ENCODE data around the gene REC114. TPM values are rescaled to one million over a fixed set of nuclear protein-coding genes. Genes with fewer than 3 reads are reported as not detected.

The REC114 gene
- total and polyA plus RNA-seq, 2 experiments from 2014 or later, result not detected

DNA sequence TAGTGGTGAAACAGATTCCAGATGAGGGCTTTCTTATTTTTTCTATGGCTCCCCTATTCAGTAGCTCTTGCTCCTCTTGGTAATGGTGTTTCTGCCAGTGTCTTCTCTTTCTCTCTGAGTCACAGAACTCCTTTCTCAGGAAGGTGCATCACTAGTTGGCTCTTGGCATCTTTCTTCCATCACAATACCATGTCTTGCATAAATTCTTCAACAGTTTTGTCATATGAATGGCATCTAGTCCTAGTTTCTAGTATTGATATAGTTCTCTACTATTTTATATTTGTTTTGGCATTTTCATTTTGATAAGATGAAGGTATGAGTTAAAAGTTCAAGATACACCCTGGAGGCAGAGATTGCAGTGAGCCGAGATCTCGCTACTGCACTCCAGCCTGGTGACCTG is 51.0 kb downstream of the REC114 start (continued):
- TF ChIP-seq, protein P1, sequence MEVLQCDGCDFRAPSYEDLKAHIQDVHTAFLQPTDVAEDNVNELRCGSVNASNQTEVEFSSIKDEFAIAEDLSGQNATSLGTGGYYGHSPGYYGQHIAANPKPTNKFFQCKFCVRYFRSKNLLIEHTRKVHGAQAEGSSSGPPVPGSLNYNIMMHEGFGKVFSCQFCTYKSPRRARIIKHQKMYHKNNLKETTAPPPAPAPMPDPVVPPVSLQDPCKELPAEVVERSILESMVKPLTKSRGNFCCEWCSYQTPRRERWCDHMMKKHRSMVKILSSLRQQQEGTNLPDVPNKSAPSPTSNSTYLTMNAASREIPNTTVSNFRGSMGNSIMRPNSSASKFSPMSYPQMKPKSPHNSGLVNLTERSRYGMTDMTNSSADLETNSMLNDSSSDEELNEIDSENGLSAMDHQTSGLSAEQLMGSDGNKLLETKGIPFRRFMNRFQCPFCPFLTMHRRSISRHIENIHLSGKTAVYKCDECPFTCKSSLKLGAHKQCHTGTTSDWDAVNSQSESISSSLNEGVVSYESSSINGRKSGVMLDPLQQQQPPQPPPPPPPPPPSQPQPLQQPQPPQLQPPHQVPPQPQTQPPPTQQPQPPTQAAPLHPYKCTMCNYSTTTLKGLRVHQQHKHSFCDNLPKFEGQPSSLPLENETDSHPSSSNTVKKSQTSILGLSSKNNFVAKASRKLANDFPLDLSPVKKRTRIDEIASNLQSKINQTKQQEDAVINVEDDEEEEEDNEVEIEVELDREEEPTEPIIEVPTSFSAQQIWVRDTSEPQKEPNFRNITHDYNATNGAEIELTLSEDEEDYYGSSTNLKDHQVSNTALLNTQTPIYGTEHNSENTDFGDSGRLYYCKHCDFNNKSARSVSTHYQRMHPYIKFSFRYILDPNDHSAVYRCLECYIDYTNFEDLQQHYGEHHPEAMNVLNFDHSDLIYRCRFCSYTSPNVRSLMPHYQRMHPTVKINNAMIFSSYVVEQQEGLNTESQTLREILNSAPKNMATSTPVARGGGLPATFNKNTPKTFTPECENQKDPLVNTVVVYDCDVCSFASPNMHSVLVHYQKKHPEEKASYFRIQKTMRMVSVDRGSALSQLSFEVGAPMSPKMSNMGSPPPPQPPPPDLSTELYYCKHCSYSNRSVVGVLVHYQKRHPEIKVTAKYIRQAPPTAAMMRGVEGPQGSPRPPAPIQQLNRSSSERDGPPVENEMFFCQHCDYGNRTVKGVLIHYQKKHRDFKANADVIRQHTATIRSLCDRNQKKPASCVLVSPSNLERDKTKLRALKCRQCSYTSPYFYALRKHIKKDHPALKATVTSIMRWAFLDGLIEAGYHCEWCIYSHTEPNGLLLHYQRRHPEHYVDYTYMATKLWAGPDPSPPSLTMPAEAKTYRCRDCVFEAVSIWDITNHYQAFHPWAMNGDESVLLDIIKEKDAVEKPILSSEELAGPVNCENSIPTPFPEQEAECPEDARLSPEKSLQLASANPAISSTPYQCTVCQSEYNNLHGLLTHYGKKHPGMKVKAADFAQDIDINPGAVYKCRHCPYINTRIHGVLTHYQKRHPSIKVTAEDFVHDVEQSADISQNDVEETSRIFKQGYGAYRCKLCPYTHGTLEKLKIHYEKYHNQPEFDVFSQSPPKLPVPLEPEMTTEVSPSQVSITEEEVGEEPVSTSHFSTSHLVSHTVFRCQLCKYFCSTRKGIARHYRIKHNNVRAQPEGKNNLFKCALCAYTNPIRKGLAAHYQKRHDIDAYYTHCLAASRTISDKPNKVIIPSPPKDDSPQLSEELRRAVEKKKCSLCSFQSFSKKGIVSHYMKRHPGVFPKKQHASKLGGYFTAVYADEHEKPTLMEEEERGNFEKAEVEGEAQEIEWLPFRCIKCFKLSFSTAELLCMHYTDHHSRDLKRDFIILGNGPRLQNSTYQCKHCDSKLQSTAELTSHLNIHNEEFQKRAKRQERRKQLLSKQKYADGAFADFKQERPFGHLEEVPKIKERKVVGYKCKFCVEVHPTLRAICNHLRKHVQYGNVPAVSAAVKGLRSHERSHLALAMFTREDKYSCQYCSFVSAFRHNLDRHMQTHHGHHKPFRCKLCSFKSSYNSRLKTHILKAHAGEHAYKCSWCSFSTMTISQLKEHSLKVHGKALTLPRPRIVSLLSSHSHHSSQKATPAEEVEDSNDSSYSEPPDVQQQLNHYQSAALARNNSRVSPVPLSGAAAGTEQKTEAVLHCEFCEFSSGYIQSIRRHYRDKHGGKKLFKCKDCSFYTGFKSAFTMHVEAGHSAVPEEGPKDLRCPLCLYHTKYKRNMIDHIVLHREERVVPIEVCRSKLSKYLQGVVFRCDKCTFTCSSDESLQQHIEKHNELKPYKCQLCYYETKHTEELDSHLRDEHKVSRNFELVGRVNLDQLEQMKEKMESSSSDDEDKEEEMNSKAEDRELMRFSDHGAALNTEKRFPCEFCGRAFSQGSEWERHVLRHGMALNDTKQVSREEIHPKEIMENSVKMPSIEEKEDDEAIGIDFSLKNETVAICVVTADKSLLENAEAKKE (CRISPR knock-in tag; IDR thresholded peaks at IDR 0.05), result no peak
- TF ChIP-seq EZH2 (IDR thresholded peaks at IDR 0.05; ENCODE audit: low read depth, unreplicated experiment) (no peak), POLR2AphosphoS5 (IDR thresholded peaks at IDR 0.05; ENCODE audit: low read depth) (no peak), NANOG (IDR thresholded peaks at IDR 0.05; ENCODE audit: borderline replicate concordance) (no peak)
- TF ChIP-seq, protein P2, sequence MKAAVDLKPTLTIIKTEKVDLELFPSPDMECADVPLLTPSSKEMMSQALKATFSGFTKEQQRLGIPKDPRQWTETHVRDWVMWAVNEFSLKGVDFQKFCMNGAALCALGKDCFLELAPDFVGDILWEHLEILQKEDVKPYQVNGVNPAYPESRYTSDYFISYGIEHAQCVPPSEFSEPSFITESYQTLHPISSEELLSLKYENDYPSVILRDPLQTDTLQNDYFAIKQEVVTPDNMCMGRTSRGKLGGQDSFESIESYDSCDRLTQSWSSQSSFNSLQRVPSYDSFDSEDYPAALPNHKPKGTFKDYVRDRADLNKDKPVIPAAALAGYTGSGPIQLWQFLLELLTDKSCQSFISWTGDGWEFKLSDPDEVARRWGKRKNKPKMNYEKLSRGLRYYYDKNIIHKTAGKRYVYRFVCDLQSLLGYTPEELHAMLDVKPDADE (IDR thresholded peaks at IDR 0.05), result no peak

DNA sequence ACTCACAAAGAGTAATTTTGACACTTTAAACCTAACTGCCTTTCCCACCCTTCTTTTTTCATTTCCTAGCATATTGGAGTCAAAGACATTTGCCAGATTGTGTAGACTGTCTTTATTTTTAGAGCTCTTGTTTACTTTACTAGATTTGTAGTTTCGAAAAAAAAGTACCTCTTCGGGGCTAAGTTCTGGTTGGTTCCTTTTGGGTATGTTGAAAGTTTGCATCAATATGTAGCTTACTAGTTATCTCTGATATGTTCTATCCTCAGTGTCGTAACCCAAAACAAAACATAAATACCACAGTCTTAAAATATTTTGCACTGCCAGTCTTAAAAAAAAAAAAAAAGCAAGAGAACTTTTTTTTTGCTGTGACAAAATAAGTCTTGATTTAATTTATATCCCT is 52.2 kb downstream of the REC114 start:
- Mint-ChIP-seq H3K36me3 (ENCODE audit: low read depth) (no peaks in the 10 kb centered on the region), H3K4me1 (0 out of 3 replicates have a peak, but pooled peaks cover 2% of the 10 kb centered on the region), H3K27me3 (ENCODE audit: insufficient read depth, low read depth, poor library complexity) (no peaks in the 10 kb centered on the region), H3K27ac (no peak overlapping the region), H3K4me3 (no peak overlapping the region), H3K9me3 (no peaks in the 10 kb centered on the region)
- no peak overlapping the region for H3K4me3 ChIP-seq
- no peak overlapping the region for H3K27ac ChIP-seq (ENCODE audit: low read depth)
- H3F3A ChIP-seq (replicated peaks; ENCODE audit: low read depth), result no peaks in the 10 kb centered on the region
- DNase-seq (ENCODE audit: low spot score) (no peak), ATAC-seq (no peak)
- H3K4me1 ChIP-seq (ENCODE audit: insufficient read depth), result no peaks in the 10 kb centered on the region
- no peak overlapping the region for H2AFZ ChIP-seq
- H3K36me3 ChIP-seq (ENCODE audit: insufficient read depth), result no peaks in the 10 kb centered on the region
- no peaks in the 10 kb centered on the region for H3K79me2 ChIP-seq (replicated peaks; ENCODE audit: insufficient read depth)
- no peaks in the 10 kb centered on the region for H4K20me1 ChIP-seq (replicated peaks; ENCODE audit: insufficient read depth)
- no peaks in the 10 kb centered on the region for H3K27me3 ChIP-seq (ENCODE audit: insufficient read depth)
- no peak overlapping the region for H3K4me2 ChIP-seq
- H3K9me2 ChIP-seq (ENCODE audit: insufficient read depth), result no peaks in the 10 kb centered on the region
- TF ChIP-seq EZH2phosphoT487 (IDR thresholded peaks at IDR 0.05; ENCODE audit: unreplicated experiment), result no peak
- TF ChIP-seq ZNF114 (CRISPR knock-in tag; IDR thresholded peaks at IDR 0.05), result no peak
- TF ChIP-seq STAT1 (IDR thresholded peaks at IDR 0.05; ENCODE audit: unreplicated experiment), result no peak
- TF ChIP-seq, protein P3, sequence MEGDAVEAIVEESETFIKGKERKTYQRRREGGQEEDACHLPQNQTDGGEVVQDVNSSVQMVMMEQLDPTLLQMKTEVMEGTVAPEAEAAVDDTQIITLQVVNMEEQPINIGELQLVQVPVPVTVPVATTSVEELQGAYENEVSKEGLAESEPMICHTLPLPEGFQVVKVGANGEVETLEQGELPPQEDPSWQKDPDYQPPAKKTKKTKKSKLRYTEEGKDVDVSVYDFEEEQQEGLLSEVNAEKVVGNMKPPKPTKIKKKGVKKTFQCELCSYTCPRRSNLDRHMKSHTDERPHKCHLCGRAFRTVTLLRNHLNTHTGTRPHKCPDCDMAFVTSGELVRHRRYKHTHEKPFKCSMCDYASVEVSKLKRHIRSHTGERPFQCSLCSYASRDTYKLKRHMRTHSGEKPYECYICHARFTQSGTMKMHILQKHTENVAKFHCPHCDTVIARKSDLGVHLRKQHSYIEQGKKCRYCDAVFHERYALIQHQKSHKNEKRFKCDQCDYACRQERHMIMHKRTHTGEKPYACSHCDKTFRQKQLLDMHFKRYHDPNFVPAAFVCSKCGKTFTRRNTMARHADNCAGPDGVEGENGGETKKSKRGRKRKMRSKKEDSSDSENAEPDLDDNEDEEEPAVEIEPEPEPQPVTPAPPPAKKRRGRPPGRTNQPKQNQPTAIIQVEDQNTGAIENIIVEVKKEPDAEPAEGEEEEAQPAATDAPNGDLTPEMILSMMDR (conservative IDR thresholded peaks at IDR 0.05; ENCODE audit: low read depth in 2 of 2), result no peak
- TF ChIP-seq EZH2 (IDR thresholded peaks at IDR 0.05; ENCODE audit: low read depth, unreplicated experiment), result no peak
- TF ChIP-seq NANOG (IDR thresholded peaks at IDR 0.05; ENCODE audit: borderline replicate concordance), result no peak
- TF ChIP-seq, protein P4, sequence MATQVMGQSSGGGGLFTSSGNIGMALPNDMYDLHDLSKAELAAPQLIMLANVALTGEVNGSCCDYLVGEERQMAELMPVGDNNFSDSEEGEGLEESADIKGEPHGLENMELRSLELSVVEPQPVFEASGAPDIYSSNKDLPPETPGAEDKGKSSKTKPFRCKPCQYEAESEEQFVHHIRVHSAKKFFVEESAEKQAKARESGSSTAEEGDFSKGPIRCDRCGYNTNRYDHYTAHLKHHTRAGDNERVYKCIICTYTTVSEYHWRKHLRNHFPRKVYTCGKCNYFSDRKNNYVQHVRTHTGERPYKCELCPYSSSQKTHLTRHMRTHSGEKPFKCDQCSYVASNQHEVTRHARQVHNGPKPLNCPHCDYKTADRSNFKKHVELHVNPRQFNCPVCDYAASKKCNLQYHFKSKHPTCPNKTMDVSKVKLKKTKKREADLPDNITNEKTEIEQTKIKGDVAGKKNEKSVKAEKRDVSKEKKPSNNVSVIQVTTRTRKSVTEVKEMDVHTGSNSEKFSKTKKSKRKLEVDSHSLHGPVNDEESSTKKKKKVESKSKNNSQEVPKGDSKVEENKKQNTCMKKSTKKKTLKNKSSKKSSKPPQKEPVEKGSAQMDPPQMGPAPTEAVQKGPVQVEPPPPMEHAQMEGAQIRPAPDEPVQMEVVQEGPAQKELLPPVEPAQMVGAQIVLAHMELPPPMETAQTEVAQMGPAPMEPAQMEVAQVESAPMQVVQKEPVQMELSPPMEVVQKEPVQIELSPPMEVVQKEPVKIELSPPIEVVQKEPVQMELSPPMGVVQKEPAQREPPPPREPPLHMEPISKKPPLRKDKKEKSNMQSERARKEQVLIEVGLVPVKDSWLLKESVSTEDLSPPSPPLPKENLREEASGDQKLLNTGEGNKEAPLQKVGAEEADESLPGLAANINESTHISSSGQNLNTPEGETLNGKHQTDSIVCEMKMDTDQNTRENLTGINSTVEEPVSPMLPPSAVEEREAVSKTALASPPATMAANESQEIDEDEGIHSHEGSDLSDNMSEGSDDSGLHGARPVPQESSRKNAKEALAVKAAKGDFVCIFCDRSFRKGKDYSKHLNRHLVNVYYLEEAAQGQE (IDR thresholded peaks at IDR 0.05; ENCODE audit: unreplicated experiment), result no peak
- no peak for TF ChIP-seq CREB1 (CRISPR knock-in tag; IDR thresholded peaks at IDR 0.05; ENCODE audit: low read depth)
- TF ChIP-seq, protein P2 (IDR thresholded peaks at IDR 0.05), result no peak
